Common myeloid progenitor, CD34-positive (primary cell): Measurements from ENCODE around the gene SLC16A9.

Experiments used
- CTCF ChIA-PET: fragments of 350-600 bp; sonication (Branson Sonifier 250); formaldehyde crosslinking; loops from one replicate; lab custom pipeline; 2021; ENCODE audit warnings: antibody characterized with exemption; lab: Charles Lee
- POLR2A ChIA-PET: fragments of 350-600 bp; sonication (Branson Sonifier 250); formaldehyde crosslinking; loops from one replicate; lab custom pipeline; 2021; ENCODE audit warnings: antibody characterized with exemption; lab: Charles Lee
- DNase-seq, 3 donors: peaks; one replicate each; pipeline versions ENCODE4 v3.0.0 to v3.0.0-alpha.2; 2013
- H3K27ac ChIP-seq, 2 experiments: 1 replicate in 1 of 2; 2 replicates in 1 of 2; pipeline ENCODE4 v1.7.0; 2013; ENCODE audit warnings: inconsistent platforms in 2 of 2, low read length in 2 of 2, mild to moderate bottlenecking in 2 of 2, low read depth in 1 of 2, moderate library complexity in 1 of 2; ENCODE audit not compliant: severe bottlenecking in 2 of 2, insufficient read depth in 1 of 2, poor library complexity in 1 of 2
- H3K27me3 ChIP-seq, 5 experiments: replicated peaks in 2 of 5; 1 replicate in 3 of 5; 2 replicates in 2 of 5; pipeline versions ENCODE4 v1.6.1 to v1.7.0; 2013; ENCODE audit warnings: low read length in 4 of 5, mild to moderate bottlenecking in 2 of 5, moderate library complexity in 2 of 5, inconsistent platforms in 1 of 5; ENCODE audit not compliant: insufficient read depth in 5 of 5, control insufficient read depth in 4 of 5
- H3K36me3 ChIP-seq, 4 experiments: 1 replicate in 2 of 4; 2 replicates in 2 of 4; pipeline versions ENCODE4 v1.6.1 to v1.7.0; 2013; ENCODE audit warnings: low read length in 3 of 4, control low read depth in 1 of 4, mild to moderate bottlenecking in 1 of 4; ENCODE audit not compliant: control insufficient read depth in 4 of 4, insufficient read depth in 4 of 4
- H3K4me1 ChIP-seq, 4 experiments: 1 replicate in 3 of 4; 2 replicates in 1 of 4; pipeline versions ENCODE4 v1.6.1 to v1.7.1; 2013; ENCODE audit warnings: low read length in 3 of 4, mild to moderate bottlenecking in 3 of 4, control low read depth in 1 of 4, inconsistent platforms in 1 of 4, moderate library complexity in 1 of 4; ENCODE audit not compliant: control insufficient read depth in 4 of 4, insufficient read depth in 4 of 4; ENCODE audit errors: control extremely low read depth in 1 of 4
- H3K4me3 ChIP-seq, 7 experiments: 1 replicate in 4 of 7; 2 replicates in 3 of 7; pipeline versions ENCODE4 v1.5.1 to v1.7.0; 2013; ENCODE audit warnings: mild to moderate bottlenecking in 7 of 7, low read length in 6 of 7, moderate library complexity in 6 of 7, inconsistent platforms in 2 of 7, low read depth in 2 of 7, control low read depth in 1 of 7; ENCODE audit not compliant: insufficient read depth in 4 of 7, control insufficient read depth in 1 of 7; ENCODE audit errors: extremely low read depth in 1 of 7
- H3K9me3 ChIP-seq, 5 experiments: 1 replicate in 4 of 5; 2 replicates in 1 of 5; pipeline versions ENCODE4 v1.6.1 to v1.7.1; 2013; ENCODE audit warnings: low read length in 4 of 5, mild to moderate bottlenecking in 2 of 5, inconsistent platforms in 1 of 5, low read depth in 1 of 5, moderate library complexity in 1 of 5; ENCODE audit not compliant: control insufficient read depth in 4 of 5, insufficient read depth in 2 of 5; ENCODE audit errors: control extremely low read depth in 1 of 5
- WGBS: methylation state at CpG from one replicate; pipeline ENCODE4 v1.1.5; 2013; ENCODE audit not compliant: insufficient coverage; 5-methylcytosine and 5-hydroxymethylcytosine counted together

Gene SLC16A9

GRCh38 chr10:59719374-59719773 lies 9.7 kb upstream of the SLC16A9 start:
- ChIA-PET POLR2A (no interaction called here), CTCF (interaction anchor here (1.0 to 1.5 kb wide), 2 partner anchors 15 to 40 kb away, joined by 3 to 5 read pairs; no protein-coding TSS in a partner anchor)
- no peaks in the 10 kb centered on the region for H3K27me3 ChIP-seq
- no peak for DNase-seq
- H3K36me3 ChIP-seq, result no peaks in the 10 kb centered on the region
- peaks cover 0 to 4% (median 3%) of the 10 kb centered on the region in 5 experiments for H3K9me3 ChIP-seq
- no CpG with 5 or more reads among the region's 2 CpGs for WGBS
- no peak overlapping the region for H3K4me3 ChIP-seq
- no peak overlapping the region for H3K27ac ChIP-seq
- no peaks in the 10 kb centered on the region for H3K4me1 ChIP-seq

- H3K4me3 ChIP-seq, result no peak overlapping the region
- no peak for DNase-seq
- H3K27ac ChIP-seq, result no peak overlapping the region
- H3K27me3 ChIP-seq, result no peaks in the 10 kb centered on the region
- POLR2A ChIA-PET, result no interaction called here
- no peaks in the 10 kb centered on the region for H3K4me1 ChIP-seq
- H3K9me3 ChIP-seq, result peaks cover 0 to 4% (median 3%) of the 10 kb centered on the region in 5 experiments
- CTCF ChIA-PET, result interaction anchor here (1.0 to 1.5 kb wide), 2 partner anchors 16 to 39 kb away, joined by 3 to 5 read pairs; no protein-coding TSS in a partner anchor
- H3K36me3 ChIP-seq, result no peaks in the 10 kb centered on the region
- WGBS, result no CpG with 5 or more reads among the region's 2 CpGs
Observed at GRCh38 chr10:59718257-59718656, 8.6 kb upstream of the SLC16A9 start.

GRCh38 chr10:59713196-59713821 lies 3.7 kb upstream of the SLC16A9 start:
- 86% methylated on average over 5 of the region's 7 CpGs for WGBS
- Histone ChIP-seq H3K4me1 (peaks cover 0 to 19% (median 17%) of the 10 kb centered on the region in 4 experiments), H3K27ac (no peak overlapping the region), H3K36me3 (no peaks in the 10 kb centered on the region), H3K9me3 (no peaks in the 10 kb centered on the region), H3K4me3 (no peak overlapping the region), H3K27me3 (peaks cover 0 to 15% (median 4%) of the 10 kb centered on the region in 5 experiments)
- CTCF ChIA-PET, result interaction anchor here (0.6 to 1.9 kb wide), 2 partner anchors 11 to 216 kb away, joined by 3 to 5 read pairs; no protein-coding TSS in a partner anchor
- no peak for DNase-seq
- POLR2A ChIA-PET, result no interaction called here

GRCh38 chr10:59711871-59712494 lies 2.3 kb upstream of the SLC16A9 start:
- H3K4me3 ChIP-seq, result no peak overlapping the region
- H3K36me3 ChIP-seq, result no peaks in the 10 kb centered on the region
- no peaks in the 10 kb centered on the region for H3K9me3 ChIP-seq
- DNase-seq, result no peak
- H3K27ac ChIP-seq, result no peak overlapping the region
- CTCF ChIA-PET, result interaction anchor here (0.9 to 1.9 kb wide), 3 partner anchors 10 to 89 kb away, joined by 3 to 5 read pairs (median 3); no protein-coding TSS in a partner anchor
- POLR2A ChIA-PET, result no interaction called here
- H3K27me3 ChIP-seq, result peaks cover 0 to 15% (median 4%) of the 10 kb centered on the region in 5 experiments
- 100% methylated on average over 1 of the region's 3 CpGs for WGBS
- peaks cover 0 to 19% (median 18%) of the 10 kb centered on the region in 4 experiments for H3K4me1 ChIP-seq

GRCh38 chr10:59708816-59709394 lies 745 bp downstream of the SLC16A9 start:
- Histone ChIP-seq H3K27ac (no peak overlapping the region), H3K36me3 (no peaks in the 10 kb centered on the region), H3K4me1 (peaks cover 0 to 19% (median 18%) of the 10 kb centered on the region in 4 experiments), H3K4me3 (peak overlapping the region; percentile 56 to 83 (median 67)), H3K27me3 (peaks cover 0 to 15% (median 4%) of the 10 kb centered on the region in 5 experiments), H3K9me3 (no peaks in the 10 kb centered on the region)
- 0% methylated on average over 24 of the region's 42 CpGs for WGBS
- POLR2A ChIA-PET, result no interaction called here
- CTCF ChIA-PET, result interaction anchor here (0.7 to 1.3 kb wide), 3 partner anchors 11 to 86 kb away, joined by 3 to 4 read pairs (median 3); no protein-coding TSS in a partner anchor
- DNase-seq, result peak; percentile 13 to 61 (median 45)

- Histone ChIP-seq H3K27ac (no peak overlapping the region), H3K4me1 (peaks cover 0 to 19% (median 18%) of the 10 kb centered on the region in 4 experiments), H3K4me3 (no peak overlapping the region), H3K27me3 (peaks cover 0 to 15% (median 4%) of the 10 kb centered on the region in 5 experiments), H3K36me3 (no peaks in the 10 kb centered on the region), H3K9me3 (no peaks in the 10 kb centered on the region)
- ChIA-PET CTCF (interaction anchor here (0.8 kb wide), 1 partner anchor 37 kb away, joined by 4 read pairs; no protein-coding TSS in a partner anchor), POLR2A (no interaction called here)
- DNase-seq, result peak in 2 of 3 donors; percentile 36 to 43
- no CpG with 5 or more reads among the region's 8 CpGs for whole genome bisulfite sequencing
Observed at GRCh38 chr10:59706851-59707797, 2.5 kb downstream of the SLC16A9 start.
